ENCODE measurements around the gene POLR3H.

Gene POLR3H

DNA sequence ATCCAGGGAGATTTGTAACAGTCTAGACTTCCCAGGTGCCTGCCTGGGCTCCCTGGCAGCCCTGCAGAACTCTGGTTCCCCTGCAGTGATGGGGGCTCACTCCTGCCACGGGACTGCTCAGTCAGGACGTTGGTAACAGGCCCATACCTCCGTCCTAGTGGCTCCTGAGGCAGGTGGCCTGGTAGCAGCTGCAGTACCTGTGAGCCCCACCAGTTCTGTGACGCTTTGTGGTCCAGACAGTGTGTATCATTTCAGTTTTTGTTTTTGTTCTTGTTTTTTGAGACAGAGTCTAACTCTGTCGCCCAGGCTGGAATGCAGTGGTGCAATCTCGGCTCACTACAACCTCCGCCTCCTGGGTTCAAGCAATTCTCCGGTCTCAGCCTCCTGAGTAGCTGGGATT, 27.8 kb downstream of the POLR3H start:
- H3K27ac ChIP-seq (ENCODE audit: low read length): no peak overlapping the region
- TF ChIP-seq CTCF (IDR thresholded peaks at IDR 0.05; ENCODE audit: borderline replicate concordance, extremely low read depth, low read length, poor library complexity, severe bottlenecking): no peak
- no peak for TF ChIP-seq EZH2 (IDR thresholded peaks at IDR 0.05; ENCODE audit: borderline replicate concordance, low read depth, low read length, severe bottlenecking)
- H2AFZ ChIP-seq (ENCODE audit: low read depth, low read length): no peak overlapping the region
- H3K79me2 ChIP-seq (ENCODE audit: insufficient read depth, low read length): no peaks in the 10 kb centered on the region
- ATAC-seq (ENCODE audit: insufficient read depth, low read depth) (peak; percentile 22; the same call in 1 of the 3 replicates), DNase-seq (no peak)
- H3K27me3 ChIP-seq (ENCODE audit: insufficient read depth, low read length, poor library complexity): no peaks in the 10 kb centered on the region
- H3K36me3 ChIP-seq (ENCODE audit: insufficient read depth, low read length): peaks cover 77% of the 10 kb centered on the region
- peaks cover 9% of the 10 kb centered on the region; the same call in 1 of the 2 replicates for H4K20me1 ChIP-seq (ENCODE audit: insufficient read depth, low read length)
- no peaks in the 10 kb centered on the region for H3K4me1 ChIP-seq (ENCODE audit: insufficient read depth, low read length)
- no peak overlapping the region for H3K4me3 ChIP-seq (ENCODE audit: low read depth in 1 of 2, low read length in 2 of 2)
- no peak overlapping the region for H3K4me2 ChIP-seq (ENCODE audit: insufficient read depth, low read length)
- H3K9me3 ChIP-seq (ENCODE audit: insufficient read depth, low read length, severe bottlenecking): no peaks in the 10 kb centered on the region
- H3K9ac ChIP-seq (ENCODE audit: low read depth, low read length): no peak overlapping the region

- H3K79me2 ChIP-seq (ENCODE audit: insufficient read depth, low read length): no peaks in the 10 kb centered on the region; the same call in 1 of the 2 replicates
- H3K27me3 ChIP-seq (ENCODE audit: insufficient read depth, low read length, poor library complexity): no peaks in the 10 kb centered on the region
- H3K9ac ChIP-seq (ENCODE audit: low read depth, low read length): no peak overlapping the region
- H3K36me3 ChIP-seq (ENCODE audit: insufficient read depth, low read length): peaks cover 89% of the 10 kb centered on the region
- no peak for ATAC-seq (ENCODE audit: insufficient read depth, low read depth)
- TF ChIP-seq EZH2 (IDR thresholded peaks at IDR 0.05; ENCODE audit: borderline replicate concordance, low read depth, low read length, severe bottlenecking) (no peak), CTCF (IDR thresholded peaks at IDR 0.05; ENCODE audit: borderline replicate concordance, extremely low read depth, low read length, poor library complexity, severe bottlenecking) (no peak)
- no peak overlapping the region for H3K27ac ChIP-seq (ENCODE audit: low read length)
- H3K4me2 ChIP-seq (ENCODE audit: insufficient read depth, low read length): no peak overlapping the region
- no peak for DNase-seq
- H3K4me1 ChIP-seq (ENCODE audit: insufficient read depth, low read length): no peaks in the 10 kb centered on the region
- H3K4me3 ChIP-seq (ENCODE audit: low read depth in 1 of 2, low read length in 2 of 2): no peak overlapping the region
- H4K20me1 ChIP-seq (ENCODE audit: insufficient read depth, low read length): peaks cover 17% of the 10 kb centered on the region; the same call in 1 of the 2 replicates
- H3K9me3 ChIP-seq (ENCODE audit: insufficient read depth, low read length, severe bottlenecking): no peaks in the 10 kb centered on the region
- H2AFZ ChIP-seq (ENCODE audit: low read depth, low read length): no peak overlapping the region
Measured at GRCh38 chr22:41513391-41513790, 30.9 kb downstream of the POLR3H start.

DNA sequence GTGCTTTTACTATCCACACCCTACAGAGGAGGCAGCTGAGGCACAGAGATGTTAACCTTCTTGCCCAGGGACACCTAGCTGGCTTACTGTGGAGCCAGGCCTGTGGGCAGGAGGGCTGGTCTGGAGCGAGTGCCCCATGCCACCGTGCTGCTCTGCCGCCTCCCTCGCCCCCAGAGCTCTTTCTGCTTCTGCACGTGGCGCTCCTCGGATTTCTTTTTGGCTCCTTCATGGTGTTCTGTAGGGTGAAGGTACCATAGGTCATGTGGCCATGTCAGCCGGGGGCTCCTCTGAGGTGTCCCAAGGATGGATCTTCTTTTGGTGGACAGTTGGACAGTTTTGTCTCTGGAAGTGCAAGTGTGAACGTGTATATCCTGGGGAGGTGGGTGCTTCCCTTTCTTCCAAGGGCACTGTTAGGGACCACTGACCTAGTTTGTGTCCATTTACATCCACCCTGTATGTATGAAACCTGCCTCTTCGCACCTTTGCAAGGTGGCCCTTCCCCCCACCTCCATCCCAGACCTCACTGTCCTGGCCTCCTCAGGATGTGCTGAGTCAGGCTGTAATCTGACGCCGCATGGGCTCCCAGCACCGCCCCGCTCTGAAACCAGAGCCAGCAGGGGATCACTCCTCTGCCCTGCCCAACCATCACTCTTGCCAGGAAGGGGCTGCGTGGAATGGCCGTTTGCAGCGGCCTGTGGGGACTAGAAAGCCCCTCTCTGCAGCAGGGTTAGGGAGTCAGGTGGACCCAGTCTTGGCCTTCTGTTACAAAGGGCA, 31.7 kb downstream of the POLR3H start:
- ATAC-seq (ENCODE audit: insufficient read depth, low read depth) (no peak), DNase-seq (no peak)
- Histone ChIP-seq H3K4me1 (ENCODE audit: insufficient read depth, low read length) (no peaks in the 10 kb centered on the region), H3K79me2 (ENCODE audit: insufficient read depth, low read length) (no peaks in the 10 kb centered on the region; the same call in 1 of the 2 replicates), H3K9ac (ENCODE audit: low read depth, low read length) (no peak overlapping the region), H3K4me3 (ENCODE audit: low read depth in 1 of 2, low read length in 2 of 2) (no peak overlapping the region), H3K4me2 (ENCODE audit: insufficient read depth, low read length) (no peak overlapping the region), H4K20me1 (ENCODE audit: insufficient read depth, low read length) (0 out of 2 replicates have a peak, but pooled peaks cover 14% of the 10 kb centered on the region), H3K36me3 (ENCODE audit: insufficient read depth, low read length) (peaks cover 89% of the 10 kb centered on the region), H3K9me3 (ENCODE audit: insufficient read depth, low read length, severe bottlenecking) (no peaks in the 10 kb centered on the region), H2AFZ (ENCODE audit: low read depth, low read length) (no peak overlapping the region), H3K27ac (ENCODE audit: low read length) (no peak overlapping the region), H3K27me3 (ENCODE audit: insufficient read depth, low read length, poor library complexity) (no peaks in the 10 kb centered on the region)
- TF ChIP-seq CTCF (IDR thresholded peaks at IDR 0.05; ENCODE audit: borderline replicate concordance, extremely low read depth, low read length, poor library complexity, severe bottlenecking): no peak
- TF ChIP-seq EZH2 (IDR thresholded peaks at IDR 0.05; ENCODE audit: borderline replicate concordance, low read depth, low read length, severe bottlenecking): no peak

All from DND-41 (cell line).